SJSA1 (cell line): ENCODE results near the gene HSPG2. TPM values are rescaled to one million over a fixed set of nuclear protein-coding genes. Genes with fewer than 3 reads are reported as not detected.

Experiments
- DNase-seq, 2 experiments: peaks; one replicate each; pipeline ENCODE4 v3.0.0-alpha.2; 2015 to 2020; ENCODE audit warnings: low spot score in 2 of 2, low read depth in 1 of 2
- H3K27ac ChIP-seq: fragments of 250-450 bp; sonication (Bioruptor Pico); 2 replicates; pipeline ENCODE4 v1.5.1; 2020; ENCODE audit warnings: mild to moderate bottlenecking, moderate library complexity
- H3K27me3 ChIP-seq: fragments of 250-450 bp; sonication (Bioruptor Pico); replicated peaks from 2 replicates; pipeline ENCODE4 v1.5.1; 2020; ENCODE audit warnings: mild to moderate bottlenecking, moderate library complexity
- H3K36me3 ChIP-seq: fragments of 250-450 bp; sonication (Bioruptor Pico); 2 replicates; pipeline ENCODE4 v1.5.1; 2020; ENCODE audit warnings: mild to moderate bottlenecking
- H3K4me1 ChIP-seq: fragments of 250-450 bp; sonication (Bioruptor Pico); replicated peaks from 2 replicates; pipeline ENCODE4 v1.6.1; 2021; ENCODE audit warnings: mild to moderate bottlenecking
- H3K4me3 ChIP-seq: fragments of 250-450 bp; sonication (Bioruptor Pico); 2 replicates; pipeline ENCODE4 v1.5.1; 2020; ENCODE audit warnings: mild to moderate bottlenecking
- H3K9me3 ChIP-seq: fragments of 250-450 bp; sonication (Bioruptor Pico); replicated peaks from 2 replicates; pipeline ENCODE4 v1.5.1; 2020; ENCODE audit warnings: mild to moderate bottlenecking
- total RNA-seq: library from RNA; depleted of rRNA; stranded (reverse); fragments of >200 nt; shearing (Covaris generic); gene quantifications from 2 replicates; pipeline ENCODE4 v1.2.3, GENCODE V29; 2014

The HSPG2 gene
- total RNA-seq, 1 experiment from 2014 or later = 62.3 TPM

DNA sequence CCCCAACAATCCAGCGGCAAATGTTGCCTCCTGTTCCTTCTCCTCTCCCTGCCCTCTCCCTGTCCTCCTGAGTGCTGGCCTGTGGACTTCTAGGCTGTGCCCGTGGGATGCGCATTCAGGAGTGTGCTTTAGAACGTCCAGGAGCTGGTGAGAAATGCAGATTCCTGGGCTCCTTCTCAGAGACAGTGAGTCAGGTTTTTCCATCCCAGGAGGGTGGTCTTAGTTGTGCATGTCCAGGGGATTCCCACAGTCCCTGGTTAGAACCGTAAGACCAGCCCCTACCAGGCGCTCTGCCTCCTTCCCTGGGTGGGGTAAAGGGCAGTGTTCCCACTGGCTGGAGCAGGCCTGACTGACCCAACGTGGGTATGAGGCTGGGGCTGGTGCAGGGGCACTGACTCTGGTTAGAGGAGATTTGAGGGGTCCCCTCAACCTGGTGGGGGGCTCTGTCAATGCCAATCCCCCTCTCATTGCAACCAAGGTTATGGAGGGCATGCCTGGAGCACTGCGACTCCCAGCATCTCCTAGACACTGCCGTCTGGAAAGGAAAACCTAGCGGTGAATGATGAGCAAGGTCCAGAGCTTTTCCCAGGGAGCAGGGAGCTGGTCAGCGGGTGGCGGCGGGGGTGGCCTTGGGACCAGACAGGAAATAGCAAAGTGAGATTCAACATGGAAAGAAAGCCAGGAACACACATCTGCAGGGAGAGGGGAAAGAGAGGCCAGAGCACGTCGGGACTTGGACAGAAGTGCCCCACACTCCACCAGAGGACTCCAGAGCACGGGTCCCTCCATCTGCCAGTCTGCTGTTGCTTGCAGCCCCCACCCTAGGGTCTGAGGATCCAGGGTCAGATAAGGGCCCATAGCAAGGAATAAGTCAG is 38.5 kb downstream of the HSPG2 start:
- Histone ChIP-seq H3K4me1 (peaks cover 31% of the 10 kb centered on the region), H3K27me3 (no peaks in the 10 kb centered on the region), H3K9me3 (no peaks in the 10 kb centered on the region), H3K36me3 (peaks cover 62% of the 10 kb centered on the region), H3K4me3 (no peak overlapping the region), H3K27ac (no peak overlapping the region)
- DNase-seq = no peak

DNA sequence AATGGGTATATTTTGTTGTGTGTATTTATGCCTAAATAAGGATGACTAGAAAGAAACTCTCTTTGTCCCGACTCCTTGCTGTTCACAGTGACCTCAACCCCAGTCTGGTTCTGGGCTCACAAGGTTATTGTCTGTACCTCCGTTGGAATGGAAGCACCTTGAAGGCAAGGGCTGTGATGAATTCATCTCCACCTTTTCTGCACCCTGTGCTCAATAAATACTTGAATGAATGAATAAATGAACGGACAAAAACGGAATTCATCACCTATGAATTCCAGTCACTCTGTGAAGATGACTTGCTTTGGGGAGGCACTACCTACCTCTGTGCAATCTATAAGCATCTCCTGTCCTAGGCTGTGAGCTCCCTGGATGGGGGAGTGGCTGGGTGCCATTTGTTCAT is 39.3 kb downstream of the HSPG2 start:
- H3K27me3 ChIP-seq = no peaks in the 10 kb centered on the region
- H3K36me3 ChIP-seq = peaks cover 64% of the 10 kb centered on the region
- H3K4me1 ChIP-seq = peaks cover 30% of the 10 kb centered on the region
- H3K27ac ChIP-seq = no peak overlapping the region
- no peak for DNase-seq
- H3K4me3 ChIP-seq = no peak overlapping the region
- H3K9me3 ChIP-seq = no peaks in the 10 kb centered on the region

DNA sequence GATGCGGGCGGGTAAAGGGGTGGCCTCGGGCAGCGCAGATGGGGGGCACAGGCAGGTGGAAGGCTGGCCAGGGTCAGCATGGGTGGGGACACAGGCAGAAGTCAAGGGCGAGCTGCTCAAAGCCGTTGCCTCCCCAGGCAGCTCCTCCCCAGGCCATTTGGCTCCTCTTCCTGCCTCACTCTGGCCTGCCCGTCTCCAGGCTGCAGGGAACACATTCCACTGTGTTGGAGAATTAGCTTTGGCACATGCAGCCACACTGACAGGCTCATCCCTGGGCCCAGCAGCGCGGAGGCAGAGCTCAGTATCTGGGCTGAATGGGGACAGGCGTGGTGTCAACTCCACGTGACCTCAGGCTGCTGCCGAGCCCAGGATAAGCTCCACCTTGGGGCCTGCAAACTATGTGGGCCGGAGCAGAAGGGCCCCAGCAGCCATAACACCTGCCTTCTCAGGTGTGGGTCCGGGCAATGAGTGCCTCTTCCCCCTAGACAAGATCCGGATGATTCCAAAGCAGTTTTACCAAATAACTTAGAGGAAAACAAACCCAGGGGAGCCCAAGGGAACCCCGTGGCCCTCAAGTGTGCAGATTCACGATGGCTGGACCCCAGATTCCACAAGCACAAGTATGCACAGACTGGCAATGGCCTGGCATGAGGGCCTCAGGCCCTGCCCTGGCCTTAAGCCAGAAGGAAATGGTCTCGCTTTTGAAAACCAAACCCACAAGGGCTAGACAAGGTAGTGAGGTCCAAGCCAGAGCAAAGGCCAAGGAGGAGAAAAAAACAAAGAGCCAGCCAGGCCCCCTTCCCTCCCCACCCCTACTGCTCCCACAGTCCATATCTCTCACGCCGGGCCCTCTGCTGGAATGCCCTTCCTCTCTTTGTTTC is 40.2 kb downstream of the HSPG2 start:
- H3K4me3 ChIP-seq = no peak overlapping the region
- peaks cover 21% of the 10 kb centered on the region for H3K4me1 ChIP-seq
- H3K9me3 ChIP-seq = no peaks in the 10 kb centered on the region
- H3K27me3 ChIP-seq = no peaks in the 10 kb centered on the region
- peaks cover 59% of the 10 kb centered on the region for H3K36me3 ChIP-seq
- DNase-seq = no peak
- no peak overlapping the region for H3K27ac ChIP-seq

DNA sequence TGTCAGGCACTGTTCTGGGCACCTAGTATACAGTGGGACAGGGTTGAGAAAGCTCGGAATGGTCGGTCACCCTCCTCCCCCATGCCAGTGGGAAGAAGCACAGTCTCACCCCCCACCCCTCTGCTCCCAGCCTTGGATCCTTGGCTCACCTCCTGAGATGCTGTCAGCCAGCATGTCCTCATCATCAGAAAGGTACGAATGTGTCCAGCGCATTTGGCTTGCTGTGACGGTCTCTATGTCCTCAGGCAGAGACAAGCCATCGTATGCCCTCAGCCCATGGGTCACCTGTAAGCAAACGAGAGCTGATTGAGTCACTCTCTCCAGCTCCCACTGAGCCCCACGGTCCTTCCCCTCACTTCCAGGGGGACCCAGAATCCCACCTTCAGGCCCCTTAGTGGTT is 41.1 kb downstream of the HSPG2 start:
- Histone ChIP-seq H3K27ac (no peak overlapping the region), H3K9me3 (no peaks in the 10 kb centered on the region), H3K4me1 (peaks cover 13% of the 10 kb centered on the region), H3K36me3 (peaks cover 63% of the 10 kb centered on the region), H3K4me3 (no peak overlapping the region), H3K27me3 (no peaks in the 10 kb centered on the region)
- no peak for DNase-seq

DNA sequence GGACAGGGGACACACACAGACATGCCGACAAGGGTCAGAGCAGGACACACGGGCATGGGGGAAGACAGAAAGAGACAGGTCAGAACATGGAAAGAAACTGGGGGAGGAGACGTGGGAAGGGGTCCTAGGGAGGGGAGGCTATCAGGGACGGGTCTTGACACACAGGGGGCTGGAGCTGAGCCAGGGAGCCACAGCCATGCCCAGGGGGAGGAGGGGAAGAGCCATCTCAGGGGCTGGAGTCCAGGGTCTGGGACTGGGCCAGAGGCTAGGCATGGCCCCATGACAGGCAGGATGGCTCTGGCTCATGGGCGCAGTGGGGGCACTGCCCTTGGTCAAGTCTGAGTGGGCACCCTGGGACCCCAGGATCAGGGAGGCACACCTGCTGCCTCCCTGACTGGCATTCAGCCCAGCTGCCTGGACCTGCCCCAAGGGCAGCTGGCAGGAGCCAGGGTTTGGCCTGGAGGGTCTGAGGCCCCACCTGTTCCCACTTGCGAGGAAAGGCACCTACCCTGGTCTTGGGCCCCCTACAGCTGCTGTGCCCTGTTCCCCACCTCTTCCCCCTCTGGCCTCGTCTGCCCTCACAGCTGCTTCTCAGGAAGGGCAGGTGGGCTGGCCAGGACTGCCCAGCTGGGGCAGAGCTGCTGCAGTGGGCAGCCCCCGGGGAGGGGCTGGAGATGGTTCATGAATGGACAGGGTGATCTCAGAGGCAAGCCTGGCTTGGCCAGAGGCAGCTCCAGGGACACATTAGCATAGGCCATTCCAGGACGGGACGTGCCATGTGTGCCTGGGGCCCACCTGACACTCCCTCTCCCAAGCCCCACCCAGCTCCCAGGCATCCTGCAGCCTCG is 42.9 kb downstream of the HSPG2 start:
- H3K9me3 ChIP-seq = no peaks in the 10 kb centered on the region
- H3K27ac ChIP-seq = no peak overlapping the region
- H3K4me3 ChIP-seq = no peak overlapping the region
- no peaks in the 10 kb centered on the region for H3K4me1 ChIP-seq
- H3K36me3 ChIP-seq = peaks cover 76% of the 10 kb centered on the region
- H3K27me3 ChIP-seq = no peaks in the 10 kb centered on the region
- no peak for DNase-seq

DNA sequence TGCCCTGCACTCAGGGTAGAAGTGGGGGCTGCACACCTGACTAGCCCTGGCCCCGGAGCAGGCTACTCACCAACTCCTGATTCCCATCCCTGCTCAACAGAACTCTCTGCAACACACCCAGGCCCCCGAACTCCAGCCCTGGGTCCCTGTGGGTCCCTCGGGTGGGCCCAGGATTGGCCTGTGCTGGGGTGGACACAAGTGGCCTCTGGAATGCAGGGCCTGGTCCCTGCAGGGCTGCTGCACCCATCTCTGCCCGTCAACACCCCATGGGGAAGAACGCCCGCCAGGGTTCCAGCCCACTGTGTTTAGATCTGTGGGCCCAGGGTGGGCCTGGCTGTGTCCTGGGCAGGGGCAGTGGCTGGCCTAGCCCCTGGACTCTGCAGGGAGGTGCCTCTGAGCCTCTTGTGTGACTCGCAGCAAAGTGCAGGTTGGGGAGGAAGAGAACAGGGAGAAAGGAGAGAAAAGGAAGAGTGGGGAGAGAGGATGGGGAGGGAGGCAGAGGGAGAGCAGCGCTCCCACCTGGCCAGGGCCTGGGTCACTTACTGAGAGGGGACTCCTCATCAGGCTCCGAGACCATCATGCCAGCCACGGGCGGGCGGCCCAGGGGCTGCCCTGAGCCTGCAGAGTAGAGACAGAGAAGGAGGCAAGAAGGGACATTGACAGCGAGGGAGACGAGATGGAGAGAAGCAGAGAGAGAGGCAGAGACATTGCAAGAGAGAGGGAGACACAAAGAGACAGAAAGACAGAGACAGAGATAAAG is 43.9 kb downstream of the HSPG2 start:
- Histone ChIP-seq H3K27ac (no peak overlapping the region), H3K36me3 (peaks cover 82% of the 10 kb centered on the region), H3K4me3 (no peak overlapping the region), H3K27me3 (no peaks in the 10 kb centered on the region), H3K4me1 (no peaks in the 10 kb centered on the region), H3K9me3 (no peaks in the 10 kb centered on the region)
- DNase-seq = no peak

DNA sequence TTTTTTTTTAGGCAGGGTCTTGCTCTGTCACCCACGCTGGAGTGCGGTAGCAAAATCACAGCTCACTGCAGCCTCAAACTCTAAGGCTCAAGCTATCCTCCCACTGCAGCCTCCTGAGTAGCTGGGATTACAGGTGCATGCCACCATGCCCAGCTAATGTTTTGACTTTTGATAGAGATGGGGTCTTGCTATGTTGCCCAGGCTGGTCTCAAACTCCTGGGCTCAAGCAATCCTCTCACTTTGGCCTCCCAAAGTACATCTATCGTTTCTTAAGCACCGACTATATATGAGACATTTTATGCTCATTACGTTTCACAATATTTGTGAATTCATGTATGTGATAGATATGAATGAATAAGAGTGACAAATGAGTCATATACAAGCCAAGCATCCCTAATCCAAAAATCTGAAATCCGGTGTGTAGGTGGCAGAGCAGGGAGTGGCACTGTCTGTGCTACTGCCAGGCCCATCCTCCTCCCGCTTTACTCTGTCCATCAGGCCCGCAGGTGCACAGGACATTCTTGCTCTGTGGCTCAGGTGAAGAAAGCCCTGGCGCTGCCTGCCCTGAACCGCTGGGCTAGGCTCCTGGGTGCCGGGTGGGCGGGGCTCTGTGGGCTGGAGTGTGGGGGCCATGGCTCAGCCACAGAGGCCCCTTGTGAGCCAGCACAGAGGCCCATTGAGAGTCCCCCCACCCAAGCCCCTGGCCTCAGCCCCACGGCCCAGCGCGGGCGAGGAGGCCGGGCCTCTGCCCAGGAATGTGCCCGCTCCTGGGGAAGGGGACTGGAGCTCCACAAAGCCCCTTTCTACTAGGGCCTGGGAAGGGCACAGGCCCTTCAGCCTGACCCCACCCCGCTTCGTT is 45.3 kb downstream of the HSPG2 start:
- no peaks in the 10 kb centered on the region for H3K9me3 ChIP-seq
- DNase-seq = no peak
- H3K27ac ChIP-seq = no peak overlapping the region
- H3K4me3 ChIP-seq = no peak overlapping the region
- no peaks in the 10 kb centered on the region for H3K27me3 ChIP-seq
- H3K4me1 ChIP-seq = no peaks in the 10 kb centered on the region
- peaks cover 85% of the 10 kb centered on the region for H3K36me3 ChIP-seq

DNA sequence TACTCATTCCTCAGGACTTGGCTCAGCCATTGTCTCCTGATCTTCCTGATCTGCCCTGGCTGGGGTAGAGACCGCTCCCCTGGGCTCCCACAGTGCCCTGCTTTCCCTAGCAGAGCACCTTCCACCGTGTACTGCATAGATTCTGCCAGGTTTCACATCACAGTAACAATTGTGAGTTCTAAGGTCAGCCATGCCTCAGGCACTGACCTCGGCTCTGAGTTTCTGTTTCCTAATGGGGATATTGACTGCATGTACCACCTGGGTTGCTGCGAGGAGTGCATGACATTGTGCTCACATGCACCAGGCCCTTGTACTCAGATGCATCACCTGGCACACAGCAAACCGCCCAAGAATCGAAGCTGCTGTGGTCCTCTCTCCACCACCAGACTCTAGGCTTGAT is 46.0 kb downstream of the HSPG2 start:
- no peak overlapping the region for H3K4me3 ChIP-seq
- no peaks in the 10 kb centered on the region for H3K27me3 ChIP-seq
- no peaks in the 10 kb centered on the region for H3K4me1 ChIP-seq
- peaks cover 86% of the 10 kb centered on the region for H3K36me3 ChIP-seq
- DNase-seq = no peak
- no peaks in the 10 kb centered on the region for H3K9me3 ChIP-seq
- H3K27ac ChIP-seq = no peak overlapping the region

DNA sequence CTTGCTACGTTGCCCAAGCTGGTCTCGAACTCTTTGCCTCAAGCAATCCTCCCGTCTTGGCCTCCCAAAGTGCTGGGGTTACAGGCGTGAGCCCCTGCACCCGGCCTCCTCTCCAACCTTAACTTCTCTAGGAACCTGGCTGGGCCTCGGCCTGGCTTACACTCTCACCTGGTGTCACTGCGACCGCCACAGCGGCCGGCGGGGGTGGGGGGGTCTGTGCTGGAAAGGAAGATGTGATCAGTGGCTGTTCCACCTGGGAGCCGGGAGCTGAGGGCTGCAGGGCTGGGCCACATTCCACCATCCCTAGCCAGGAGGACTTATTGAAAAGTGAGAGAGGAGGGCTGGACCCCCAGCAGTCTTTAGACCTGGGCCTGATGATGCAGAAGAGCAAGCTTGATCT is 48.6 kb downstream of the HSPG2 start:
- H3K9me3 ChIP-seq = no peaks in the 10 kb centered on the region
- peak in 1 of 2 experiments; percentile 47 for DNase-seq
- H3K4me1 ChIP-seq = no peaks in the 10 kb centered on the region
- no peak overlapping the region for H3K4me3 ChIP-seq
- no peak overlapping the region for H3K27ac ChIP-seq
- H3K27me3 ChIP-seq = no peaks in the 10 kb centered on the region
- H3K36me3 ChIP-seq = peaks cover 89% of the 10 kb centered on the region

DNA sequence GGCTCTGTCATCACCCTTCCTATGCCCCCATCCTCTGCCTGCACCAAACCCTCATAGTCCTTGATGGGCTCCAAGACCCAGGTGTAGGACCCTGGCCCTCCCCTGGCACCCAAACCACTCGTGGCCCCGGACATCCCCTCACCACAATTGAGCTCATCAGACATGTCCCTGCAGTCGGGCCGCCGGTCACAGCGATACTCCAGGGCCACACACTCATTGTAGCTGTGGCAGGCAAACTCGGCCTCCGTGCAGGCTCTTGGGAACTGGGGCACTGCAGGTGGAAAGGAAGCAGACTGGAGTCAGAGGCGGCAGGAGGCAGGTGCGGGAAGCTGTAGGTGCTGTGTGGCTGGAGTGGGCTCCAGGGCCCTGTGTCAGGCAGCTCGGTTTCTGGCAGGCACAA is 49.3 kb downstream of the HSPG2 start:
- Histone ChIP-seq H3K27ac (no peak overlapping the region), H3K9me3 (no peaks in the 10 kb centered on the region), H3K4me3 (no peak overlapping the region), H3K27me3 (no peaks in the 10 kb centered on the region), H3K4me1 (no peaks in the 10 kb centered on the region), H3K36me3 (peaks cover 91% of the 10 kb centered on the region)
- DNase-seq = peak in 1 of 2 experiments; percentile 37

DNA sequence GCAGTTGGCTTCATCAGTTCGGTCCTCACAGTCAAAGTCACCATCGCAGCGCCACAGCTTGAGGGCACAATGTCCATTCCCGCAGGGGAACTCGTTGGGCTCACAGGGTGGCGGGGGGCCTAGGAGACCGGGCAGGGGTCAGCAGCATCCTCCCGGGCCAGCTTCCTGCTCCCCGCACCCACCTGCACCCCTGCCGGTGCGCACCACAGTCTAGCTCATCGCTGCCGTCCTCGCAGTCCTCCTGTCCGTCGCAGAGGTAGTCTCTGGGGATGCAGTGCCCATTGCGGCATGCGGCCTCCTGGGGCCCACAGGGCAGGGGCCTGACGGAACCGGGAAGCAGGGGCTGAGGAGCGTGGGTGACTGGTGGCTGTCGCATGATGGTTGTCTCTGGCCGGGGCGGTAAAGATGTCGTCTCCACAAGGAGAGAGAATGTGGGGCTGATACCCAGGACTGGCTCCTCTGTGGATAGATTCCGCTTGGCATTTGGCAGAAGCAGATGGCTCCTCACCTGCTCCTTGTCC is 49.8 kb downstream of the HSPG2 start:
- Histone ChIP-seq H3K9me3 (no peaks in the 10 kb centered on the region), H3K36me3 (peaks cover 91% of the 10 kb centered on the region), H3K27ac (no peak overlapping the region), H3K4me3 (no peak overlapping the region), H3K27me3 (no peaks in the 10 kb centered on the region), H3K4me1 (no peaks in the 10 kb centered on the region)
- no peak for DNase-seq
